ENCODE results near the gene CTXND1.

The CTXND1 gene

GRCh38 chr15:80231371-80231770 is 20.6 kb downstream of the CTXND1 start:
- TF ChIP-seq FOXP2 (optimal IDR thresholded peaks at IDR 0.05; ENCODE audit: control extremely low read depth, extremely low read length, insufficient read depth) (no peak), EZH2 (IDR thresholded peaks at IDR 0.05) (no peak), POLR2AphosphoS5 (IDR thresholded peaks at IDR 0.05; ENCODE audit: borderline replicate concordance, low read depth, low read length) (no peak)
- no peak overlapping the region for H3K27ac ChIP-seq
- H3K4me3 ChIP-seq = no peak overlapping the region
- no peak for DNase-seq (ENCODE audit: low read depth, low spot score)
- no peak overlapping the region for H3K9ac ChIP-seq (ENCODE audit: insufficient read length)
- H3K9me3 ChIP-seq (ENCODE audit: low read depth, low read length) = no peaks in the 10 kb centered on the region
- no peaks in the 10 kb centered on the region for H3K36me3 ChIP-seq (ENCODE audit: insufficient read depth, low read length)

DNA sequence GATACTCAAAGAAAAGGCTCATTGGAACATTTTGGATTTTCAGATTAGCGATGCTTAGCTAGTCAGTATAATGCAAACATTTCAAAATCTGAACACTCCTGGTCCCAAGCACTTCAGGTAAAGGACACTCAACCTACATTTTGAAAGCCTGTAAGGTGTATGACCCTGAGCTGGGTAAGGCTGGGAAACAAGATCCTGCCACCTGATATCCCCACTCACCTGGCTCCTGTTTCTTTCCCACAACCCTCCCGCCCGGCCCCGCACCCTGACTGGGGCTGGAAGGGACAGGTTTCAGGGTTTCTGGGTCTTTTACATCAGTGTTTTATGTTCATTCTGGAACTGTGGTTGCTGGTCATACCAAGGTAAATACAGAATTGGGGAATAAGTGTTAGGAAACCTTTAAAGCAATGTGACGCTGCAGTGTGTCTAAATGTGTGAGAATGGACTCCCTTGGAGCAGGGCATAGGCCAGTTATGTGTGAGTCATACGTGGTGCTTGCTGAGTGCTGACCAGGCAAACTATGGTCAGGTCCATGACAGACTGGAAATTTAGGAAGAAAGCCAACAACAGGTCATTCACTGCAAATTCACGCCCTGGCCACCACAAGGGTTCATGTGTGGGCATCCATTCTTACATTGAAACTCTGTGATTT is 22.9 kb downstream of the CTXND1 start:
- no peak overlapping the region for H3K4me3 ChIP-seq
- no peak for DNase-seq (ENCODE audit: low read depth, low spot score)

GRCh38 chr15:80219955-80220354 is 32.1 kb downstream of the CTXND1 start:
- H3K4me3 ChIP-seq = no peak overlapping the region
- H3K36me3 ChIP-seq (ENCODE audit: insufficient read depth, low read length) = no peaks in the 10 kb centered on the region
- TF ChIP-seq FOXP2 (optimal IDR thresholded peaks at IDR 0.05; ENCODE audit: control extremely low read depth, extremely low read length, insufficient read depth) (no peak), POLR2AphosphoS5 (IDR thresholded peaks at IDR 0.05; ENCODE audit: borderline replicate concordance, low read depth, low read length) (no peak), EZH2 (IDR thresholded peaks at IDR 0.05) (no peak)
- H3K9ac ChIP-seq (ENCODE audit: insufficient read length) = no peak overlapping the region
- DNase-seq (ENCODE audit: low read depth, low spot score) = no peak
- no peak overlapping the region for H3K27ac ChIP-seq
- H3K9me3 ChIP-seq (ENCODE audit: low read depth, low read length) = no peaks in the 10 kb centered on the region

More for the DNA sequence above, 22.9 kb downstream of the CTXND1 start:
- no peak overlapping the region for H3K27ac ChIP-seq
- TF ChIP-seq EZH2 (IDR thresholded peaks at IDR 0.05) (no peak), POLR2AphosphoS5 (IDR thresholded peaks at IDR 0.05; ENCODE audit: borderline replicate concordance, low read depth, low read length) (no peak), FOXP2 (optimal IDR thresholded peaks at IDR 0.05; ENCODE audit: control extremely low read depth, extremely low read length, insufficient read depth) (no peak)
- H3K9ac ChIP-seq (ENCODE audit: insufficient read length) = no peak overlapping the region
- no peaks in the 10 kb centered on the region for H3K9me3 ChIP-seq (ENCODE audit: low read depth, low read length)
- H3K36me3 ChIP-seq (ENCODE audit: insufficient read depth, low read length) = no peaks in the 10 kb centered on the region

- TF ChIP-seq FOXP2 (optimal IDR thresholded peaks at IDR 0.05; ENCODE audit: control extremely low read depth, extremely low read length, insufficient read depth) (no peak), EZH2 (IDR thresholded peaks at IDR 0.05) (no peak), POLR2AphosphoS5 (IDR thresholded peaks at IDR 0.05; ENCODE audit: borderline replicate concordance, low read depth, low read length) (no peak)
- H3K36me3 ChIP-seq (ENCODE audit: insufficient read depth, low read length) = no peaks in the 10 kb centered on the region
Observed at GRCh38 chr15:80217327-80217900, 34.6 kb downstream of the CTXND1 start.

GRCh38 chr15:80216911-80217310 is 35.1 kb downstream of the CTXND1 start:
- no peak overlapping the region for H3K9ac ChIP-seq (ENCODE audit: insufficient read length)
- no peak overlapping the region for H3K4me3 ChIP-seq
- H3K36me3 ChIP-seq (ENCODE audit: insufficient read depth, low read length) = no peaks in the 10 kb centered on the region
- no peak overlapping the region for H3K27ac ChIP-seq
- DNase-seq (ENCODE audit: low read depth, low spot score) = no peak
- no peaks in the 10 kb centered on the region for H3K9me3 ChIP-seq (ENCODE audit: low read depth, low read length)
- no peak for TF ChIP-seq POLR2AphosphoS5 (IDR thresholded peaks at IDR 0.05; ENCODE audit: borderline replicate concordance, low read depth, low read length)
- no peak for TF ChIP-seq EZH2 (IDR thresholded peaks at IDR 0.05)
- TF ChIP-seq FOXP2 (optimal IDR thresholded peaks at IDR 0.05; ENCODE audit: control extremely low read depth, extremely low read length, insufficient read depth) = no peak

More at GRCh38 chr15:80217327-80217900, 34.6 kb downstream of the CTXND1 start:
- Histone ChIP-seq H3K9me3 (ENCODE audit: low read depth, low read length) (no peaks in the 10 kb centered on the region), H3K9ac (ENCODE audit: insufficient read length) (no peak overlapping the region), H3K4me3 (no peak overlapping the region), H3K27ac (no peak overlapping the region)
- no peak for DNase-seq (ENCODE audit: low read depth, low spot score)

GRCh38 chr15:80216141-80216540 is 35.9 kb downstream of the CTXND1 start:
- Histone ChIP-seq H3K36me3 (ENCODE audit: insufficient read depth, low read length) (no peaks in the 10 kb centered on the region), H3K9me3 (ENCODE audit: low read depth, low read length) (no peaks in the 10 kb centered on the region), H3K4me3 (no peak overlapping the region), H3K9ac (ENCODE audit: insufficient read length) (no peak overlapping the region), H3K27ac (no peak overlapping the region)
- DNase-seq (ENCODE audit: low read depth, low spot score) = no peak
- TF ChIP-seq EZH2 (IDR thresholded peaks at IDR 0.05) (no peak), FOXP2 (optimal IDR thresholded peaks at IDR 0.05; ENCODE audit: control extremely low read depth, extremely low read length, insufficient read depth) (no peak), POLR2AphosphoS5 (IDR thresholded peaks at IDR 0.05; ENCODE audit: borderline replicate concordance, low read depth, low read length) (no peak)

- H3K9ac ChIP-seq (ENCODE audit: insufficient read length) = no peak overlapping the region
- H3K9me3 ChIP-seq (ENCODE audit: low read depth, low read length) = no peaks in the 10 kb centered on the region
- H3K4me3 ChIP-seq = no peak overlapping the region
- TF ChIP-seq EZH2 (IDR thresholded peaks at IDR 0.05) (no peak), POLR2AphosphoS5 (IDR thresholded peaks at IDR 0.05; ENCODE audit: borderline replicate concordance, low read depth, low read length) (no peak), FOXP2 (optimal IDR thresholded peaks at IDR 0.05; ENCODE audit: control extremely low read depth, extremely low read length, insufficient read depth) (no peak)
- no peak for DNase-seq (ENCODE audit: low read depth, low spot score)
- no peak overlapping the region for H3K27ac ChIP-seq
- no peaks in the 10 kb centered on the region for H3K36me3 ChIP-seq (ENCODE audit: insufficient read depth, low read length)
Observed at GRCh38 chr15:80214910-80215309, 37.1 kb downstream of the CTXND1 start.

DNA sequence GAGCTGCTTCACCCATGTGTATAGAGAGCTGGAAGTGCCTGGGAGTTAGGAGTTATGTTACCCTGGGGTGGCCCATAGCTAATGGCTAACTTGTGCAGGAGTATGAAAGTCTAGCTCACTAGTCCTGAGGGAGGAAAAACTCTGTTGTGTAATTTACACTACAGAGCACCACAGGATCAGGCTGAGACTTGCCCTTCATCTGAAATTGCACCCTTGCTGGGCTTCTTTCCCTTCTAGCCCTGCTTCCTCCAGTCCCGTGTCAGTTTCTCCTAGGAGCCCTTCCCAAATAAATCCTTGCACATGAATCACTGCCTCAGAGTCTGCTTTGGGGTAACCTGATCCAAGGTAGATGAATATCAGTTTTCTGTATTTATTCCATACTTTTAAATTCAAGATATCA is 40.0 kb downstream of the CTXND1 start:
- Histone ChIP-seq H3K27ac (no peak overlapping the region), H3K4me3 (no peak overlapping the region), H3K36me3 (ENCODE audit: insufficient read depth, low read length) (no peaks in the 10 kb centered on the region), H3K9me3 (ENCODE audit: low read depth, low read length) (no peaks in the 10 kb centered on the region), H3K9ac (ENCODE audit: insufficient read length) (no peak overlapping the region)
- TF ChIP-seq FOXP2 (optimal IDR thresholded peaks at IDR 0.05; ENCODE audit: control extremely low read depth, extremely low read length, insufficient read depth) (no peak), POLR2AphosphoS5 (IDR thresholded peaks at IDR 0.05; ENCODE audit: borderline replicate concordance, low read depth, low read length) (no peak), EZH2 (IDR thresholded peaks at IDR 0.05) (no peak)
- no peak for DNase-seq (ENCODE audit: low read depth, low spot score)

Data from SK-N-MC (cell line).